Stimulated activated naive CD4-positive, alpha-beta T cell (primary cell): ENCODE results near the gene TBATA.
"Not testable (repeated sequence)": the region's sequence is repeated elsewhere in the genome, so short reads cannot be mapped to it uniquely, and the experiment has no call there.

ENCODE experiments used
- DNase-seq, 6 experiments: peaks; one replicate each; lab custom pipeline; 2025; lab: John Stamatoyannopoulos, UW

Gene TBATA

GRCh38 chr10:70778267-70778924 is 6.8 kb downstream of the TBATA start:
- no peak for DNase-seq

GRCh38 chr10:70777063-70777875 is 7.9 kb downstream of the TBATA start:
- no peak for DNase-seq

DNA sequence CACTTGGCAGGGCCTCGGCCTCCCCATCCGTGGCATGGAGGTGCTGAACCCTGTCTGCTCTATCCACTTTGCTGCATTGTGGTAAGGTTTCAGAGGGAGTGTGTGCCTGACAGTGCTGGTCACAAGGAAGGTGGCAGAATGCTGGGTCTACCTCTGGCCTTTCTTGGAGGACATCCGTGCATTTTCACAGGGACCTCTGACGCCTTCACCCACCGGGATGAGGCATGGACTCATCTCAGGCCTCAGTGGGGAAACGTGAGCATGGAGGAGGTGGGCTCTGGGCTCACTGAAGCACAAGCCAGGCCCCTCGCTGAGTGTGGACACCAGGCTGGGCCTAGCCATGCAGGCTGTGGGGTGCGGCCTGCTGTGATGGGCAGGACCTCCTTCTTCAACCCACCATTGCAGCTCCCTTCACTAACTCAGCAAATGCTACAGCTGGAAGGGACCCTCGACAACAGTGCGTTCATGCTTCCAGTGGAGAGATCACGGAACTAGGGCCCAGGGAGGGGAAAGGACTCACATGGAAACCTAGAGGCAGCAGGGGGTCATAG is 8.6 kb downstream of the TBATA start:
- DNase-seq: no peak

DNA sequence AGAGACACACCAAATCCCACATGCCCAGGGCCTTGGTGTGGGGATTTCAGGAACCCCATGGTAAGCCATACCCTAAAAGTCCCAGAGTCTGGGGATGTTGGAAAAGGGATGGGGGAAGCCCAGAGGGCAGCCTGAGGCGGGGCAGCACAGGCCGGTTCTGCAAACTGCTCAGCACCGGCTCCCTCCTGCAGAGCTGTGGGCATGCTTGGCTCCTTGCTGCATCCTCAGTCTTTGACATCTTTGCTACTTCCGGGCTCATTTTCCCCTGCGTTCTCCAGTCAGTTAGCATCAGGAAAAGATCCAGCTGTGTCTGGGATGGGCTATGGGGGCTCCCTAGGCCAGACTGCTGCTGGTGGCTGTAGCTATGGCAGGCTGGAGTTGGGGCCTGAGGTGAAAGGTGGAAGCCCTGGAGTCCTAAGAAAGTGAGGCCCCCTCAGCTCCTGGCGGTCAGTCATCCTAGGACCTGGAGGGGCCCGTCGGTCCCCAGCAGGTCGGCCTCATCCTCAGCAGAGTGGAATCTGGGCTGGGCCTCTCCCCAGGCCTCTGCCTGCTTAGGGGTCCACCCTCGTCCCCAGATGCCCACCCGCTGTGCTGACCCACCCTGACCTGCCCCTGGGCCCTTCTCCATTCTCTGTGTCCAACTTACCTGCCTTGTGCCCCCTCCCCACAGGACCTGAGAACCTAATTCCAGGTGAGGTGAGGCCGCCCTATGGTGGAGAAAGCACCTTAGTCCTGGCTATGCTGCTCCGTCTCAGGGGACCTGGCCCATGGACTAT is 9.3 kb downstream of the TBATA start:
- DNase-seq: no peak

GRCh38 chr10:70774810-70775678 is 10.1 kb downstream of the TBATA start:
- DNase-seq: no peak

DNA sequence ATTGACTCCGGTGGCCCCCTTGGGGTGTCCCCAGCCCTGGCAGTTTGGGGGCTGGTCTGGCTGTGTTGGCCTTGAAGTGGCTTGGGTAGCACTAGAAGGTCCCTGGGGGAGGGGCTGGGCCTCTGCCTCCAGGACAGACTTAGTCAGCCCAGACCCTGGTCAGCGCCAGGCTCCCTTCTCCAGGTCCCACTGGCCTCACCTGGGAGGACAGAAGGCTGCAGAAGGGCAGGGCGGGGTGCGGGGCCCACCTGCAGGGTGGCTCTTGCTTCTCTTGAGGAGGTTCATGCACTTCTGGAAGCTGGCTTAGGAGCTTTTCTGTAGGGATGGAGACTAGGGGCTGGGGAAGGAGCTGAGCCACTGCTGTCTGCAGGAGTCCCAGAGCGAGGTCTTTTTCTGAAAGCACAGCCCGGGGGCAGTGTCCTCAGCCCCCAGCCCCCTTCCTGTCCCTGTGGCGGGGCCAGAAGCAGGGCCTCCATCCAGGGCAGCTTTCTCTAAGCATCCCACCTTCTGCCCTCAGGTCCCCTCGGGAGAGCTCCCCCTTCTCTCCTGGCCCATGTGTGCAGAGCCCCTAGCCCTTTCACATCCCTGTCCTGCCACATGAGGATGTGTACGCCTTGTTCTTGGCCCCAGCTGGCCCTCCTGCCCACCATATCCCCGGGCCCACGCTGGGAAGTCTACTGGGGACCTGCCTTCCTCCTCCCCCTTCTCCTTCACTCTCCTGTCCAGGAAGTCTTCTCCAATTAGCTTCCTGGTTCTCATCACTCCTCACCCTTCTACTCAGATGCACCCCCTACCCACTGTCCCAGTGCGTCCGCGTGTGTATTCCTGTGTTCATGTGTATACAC is 11.0 kb downstream of the TBATA start:
- DNase-seq: no peak

GRCh38 chr10:70773461-70773860 is 11.7 kb downstream of the TBATA start:
- DNase-seq: no peak

DNA sequence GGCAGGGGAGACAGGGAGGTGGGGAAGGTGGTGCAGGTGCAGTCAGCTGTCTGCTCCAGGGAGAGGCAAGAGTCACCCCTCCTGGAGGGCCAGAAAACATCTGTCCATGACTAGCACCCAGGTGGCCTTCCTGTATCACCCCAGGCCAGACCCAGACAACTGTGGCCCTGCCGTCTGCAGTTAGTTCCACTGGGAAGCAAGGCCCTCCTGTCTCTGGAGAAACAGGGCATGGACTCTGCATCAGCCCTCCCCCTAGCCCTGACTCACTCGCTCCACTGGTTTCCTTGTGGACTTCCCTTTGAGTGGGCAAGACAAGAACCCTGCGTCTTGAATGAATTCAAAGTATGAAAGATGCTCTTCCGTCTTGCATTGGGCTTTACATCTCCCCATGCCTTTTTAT is 12.6 kb downstream of the TBATA start:
- no peak for DNase-seq

DNA sequence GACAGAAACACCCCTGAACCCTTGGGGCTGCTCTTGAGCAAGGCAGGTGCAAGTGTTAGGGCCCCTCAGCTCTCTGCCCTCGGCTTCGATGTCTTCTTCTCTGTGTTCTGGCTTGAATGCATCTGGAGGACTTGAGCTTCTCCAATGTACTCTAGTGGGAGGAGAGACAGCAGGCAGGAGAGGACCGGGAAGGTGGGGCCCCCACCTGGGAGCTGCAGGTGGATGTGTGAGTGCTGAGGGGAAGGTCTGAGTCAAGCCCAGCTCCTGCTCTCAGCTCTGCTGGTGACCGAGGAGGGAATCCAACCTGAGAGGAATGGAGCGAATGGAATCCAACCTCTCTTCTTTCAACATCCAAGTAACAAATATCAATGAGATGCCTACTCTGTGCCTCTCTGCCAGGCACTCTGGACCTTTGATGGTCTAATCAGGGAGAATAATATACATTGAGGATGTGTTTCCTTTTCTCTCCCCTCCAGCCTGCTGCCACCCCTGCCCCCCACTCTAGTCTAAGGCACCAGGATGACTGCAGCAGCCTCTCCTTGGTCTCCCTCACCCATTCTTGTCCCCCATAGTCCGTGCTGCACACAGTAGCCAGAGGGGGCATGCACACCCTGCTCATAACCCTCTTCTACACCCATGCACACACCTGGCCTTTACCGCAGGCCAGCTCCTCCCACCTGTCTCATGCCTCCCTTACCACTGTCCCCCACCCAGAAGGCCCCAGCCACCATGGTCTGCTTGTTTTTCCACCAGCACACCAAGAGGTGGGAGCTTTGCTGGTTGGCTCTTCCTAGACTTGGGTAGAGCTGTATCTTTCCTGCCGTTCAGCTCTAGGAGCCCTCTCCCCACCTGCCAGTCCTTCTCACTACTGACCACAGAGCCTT is 13.6 kb downstream of the TBATA start:
- DNase-seq: no peak

DNA sequence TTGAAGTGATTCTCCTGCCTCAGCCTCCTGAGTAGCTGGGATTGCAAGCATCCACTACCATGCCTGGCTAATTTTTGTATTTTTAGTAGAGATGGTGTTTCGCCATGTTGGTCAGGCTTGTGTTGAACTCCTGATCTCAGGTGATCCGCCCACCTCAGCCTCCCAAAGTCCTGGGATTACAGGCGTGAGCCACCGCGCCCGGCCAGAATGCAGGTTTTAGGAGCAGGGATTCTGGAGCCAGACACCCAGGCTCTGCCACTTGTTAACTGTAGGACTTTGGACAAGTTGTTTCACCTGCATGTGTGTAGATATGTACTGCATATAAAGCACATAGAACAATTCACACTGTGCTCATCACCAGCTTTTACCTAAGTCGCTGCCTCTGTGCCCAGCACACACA is 14.7 kb downstream of the TBATA start:
- not testable (repeated sequence) for DNase-seq

- no peak for DNase-seq
Observed at GRCh38 chr10:70770001-70770400, 15.2 kb downstream of the TBATA start.

GRCh38 chr10:70769121-70769520 is 16.1 kb downstream of the TBATA start:
- no peak for DNase-seq

GRCh38 chr10:70768026-70768685 is 17.0 kb downstream of the TBATA start:
- DNase-seq: not testable (repeated sequence)

- DNase-seq: no peak
Observed at GRCh38 chr10:70765794-70766594, 19.2 kb downstream of the TBATA start.

DNA sequence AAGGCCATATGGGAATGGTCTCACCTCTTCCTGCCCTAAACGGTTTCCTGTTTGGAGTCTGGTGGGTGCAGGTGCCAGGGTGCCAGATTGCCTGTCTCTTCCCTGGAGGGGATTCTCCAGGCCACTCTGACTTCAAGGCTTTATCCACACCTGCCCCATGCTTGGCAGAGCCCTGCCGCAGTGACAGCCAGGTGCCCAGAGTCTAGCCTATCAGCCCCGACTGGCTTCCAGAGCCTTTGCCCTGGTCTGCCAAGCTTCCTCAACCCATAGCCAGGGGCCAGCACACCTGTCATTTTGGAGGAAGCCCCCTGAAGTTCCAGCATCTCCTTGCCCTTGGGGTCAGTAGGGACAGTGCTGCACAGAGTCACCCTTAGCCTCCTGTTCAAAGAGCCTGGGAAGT is 21.6 kb downstream of the TBATA start:
- no peak for DNase-seq

DNA sequence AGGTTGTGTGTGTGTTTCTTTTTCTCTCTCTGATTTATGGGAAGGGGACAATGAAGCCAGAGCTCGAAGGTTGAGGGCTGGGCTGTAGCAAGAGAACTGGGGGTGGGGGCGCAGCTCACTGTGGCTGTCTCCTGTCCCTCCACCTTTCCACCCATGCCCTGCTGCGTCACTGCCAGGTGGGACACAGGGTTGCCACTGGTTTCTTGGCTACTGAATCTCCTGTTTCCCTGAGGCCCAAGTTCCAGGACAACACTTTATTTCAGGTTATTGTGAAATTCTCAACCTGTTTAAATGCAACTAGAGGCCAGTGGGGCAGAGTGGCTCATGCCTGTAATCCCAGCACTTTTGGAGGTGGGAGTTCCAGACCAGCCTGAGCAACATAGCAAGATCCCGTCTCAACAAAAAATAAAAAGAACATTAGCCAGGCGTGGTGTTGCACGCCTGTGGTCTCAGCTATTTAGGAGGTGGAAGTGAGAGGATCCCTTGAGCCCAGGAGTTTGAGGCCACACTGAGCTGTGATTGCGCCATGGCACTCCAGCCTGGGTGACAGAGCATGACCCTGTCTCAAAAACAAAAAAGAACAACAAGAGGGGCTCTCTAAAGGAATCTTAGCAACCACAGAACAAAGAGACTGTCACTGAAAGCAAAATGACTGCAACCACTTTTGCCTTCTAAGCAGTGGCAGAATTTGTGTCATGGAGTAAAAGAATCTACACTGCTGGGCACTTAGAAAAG is 22.6 kb downstream of the TBATA start:
- no peak for DNase-seq

DNA sequence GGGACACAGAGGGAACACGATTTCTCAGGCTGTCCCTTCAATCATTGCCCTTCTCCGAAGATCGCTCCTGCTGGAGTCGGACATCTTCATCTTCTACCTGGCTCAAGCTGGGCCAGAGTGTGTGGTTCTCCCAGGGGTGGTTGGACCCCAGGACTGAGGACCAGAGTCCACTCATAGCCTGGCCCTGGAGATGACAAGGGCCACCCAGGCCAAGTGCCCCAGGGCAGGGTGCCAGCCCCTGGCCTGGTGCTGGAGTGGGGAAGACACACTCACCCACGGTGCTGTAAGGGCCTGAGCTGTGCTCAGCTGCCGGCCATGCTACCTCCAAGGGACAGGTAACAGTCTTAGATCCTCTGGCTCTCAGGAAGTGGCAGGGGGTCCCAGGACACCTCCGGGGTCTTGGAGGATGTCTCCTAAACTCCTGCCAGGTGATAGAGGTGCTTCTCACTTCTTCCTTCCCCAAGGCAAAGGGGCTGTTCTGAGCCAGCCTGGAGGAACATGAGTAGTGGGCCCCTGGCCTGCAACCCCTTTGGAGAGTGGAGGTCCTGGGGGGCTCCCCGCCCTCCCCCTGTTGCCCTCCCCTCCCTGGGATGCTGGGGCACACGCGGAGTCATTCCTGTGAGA is 23.3 kb downstream of the TBATA start:
- no peak for DNase-seq
